Cardiac septum (tissue), 1 donor: ENCODE results near the gene BAZ1A. TPM values are rescaled to one million over a fixed set of nuclear protein-coding genes. Genes with fewer than 3 reads are reported as not detected.

Source experiments
- DNase-seq: peaks from one replicate; pipeline ENCODE4 v3.0.0-alpha.2; 2020; ENCODE audit warnings: low spot score
- intact Hi-C: fragments of 100-400 bp; cut with DNase I; formaldehyde crosslinking; loops from one replicate; pipeline ENCODE4 v1.14.0; 2022
- long read RNA-seq: library from polyadenylated mRNA; unstranded; transcript quantifications from one replicate; pipeline ENCODE4 v2.0.0, GENCODE V29; 2021
- total RNA-seq: library from RNA; stranded (reverse); fragmentation: NEBNext Ultra II Directional; extraction: Animal tissue kit (Norgen Biotek cat#: 25700); gene quantifications from one replicate; pipeline ENCODE4 v1.2.1, GENCODE V29; 2021
- donor health status: DM: no; HTN: no; CAD: no.

The BAZ1A gene, protein sequence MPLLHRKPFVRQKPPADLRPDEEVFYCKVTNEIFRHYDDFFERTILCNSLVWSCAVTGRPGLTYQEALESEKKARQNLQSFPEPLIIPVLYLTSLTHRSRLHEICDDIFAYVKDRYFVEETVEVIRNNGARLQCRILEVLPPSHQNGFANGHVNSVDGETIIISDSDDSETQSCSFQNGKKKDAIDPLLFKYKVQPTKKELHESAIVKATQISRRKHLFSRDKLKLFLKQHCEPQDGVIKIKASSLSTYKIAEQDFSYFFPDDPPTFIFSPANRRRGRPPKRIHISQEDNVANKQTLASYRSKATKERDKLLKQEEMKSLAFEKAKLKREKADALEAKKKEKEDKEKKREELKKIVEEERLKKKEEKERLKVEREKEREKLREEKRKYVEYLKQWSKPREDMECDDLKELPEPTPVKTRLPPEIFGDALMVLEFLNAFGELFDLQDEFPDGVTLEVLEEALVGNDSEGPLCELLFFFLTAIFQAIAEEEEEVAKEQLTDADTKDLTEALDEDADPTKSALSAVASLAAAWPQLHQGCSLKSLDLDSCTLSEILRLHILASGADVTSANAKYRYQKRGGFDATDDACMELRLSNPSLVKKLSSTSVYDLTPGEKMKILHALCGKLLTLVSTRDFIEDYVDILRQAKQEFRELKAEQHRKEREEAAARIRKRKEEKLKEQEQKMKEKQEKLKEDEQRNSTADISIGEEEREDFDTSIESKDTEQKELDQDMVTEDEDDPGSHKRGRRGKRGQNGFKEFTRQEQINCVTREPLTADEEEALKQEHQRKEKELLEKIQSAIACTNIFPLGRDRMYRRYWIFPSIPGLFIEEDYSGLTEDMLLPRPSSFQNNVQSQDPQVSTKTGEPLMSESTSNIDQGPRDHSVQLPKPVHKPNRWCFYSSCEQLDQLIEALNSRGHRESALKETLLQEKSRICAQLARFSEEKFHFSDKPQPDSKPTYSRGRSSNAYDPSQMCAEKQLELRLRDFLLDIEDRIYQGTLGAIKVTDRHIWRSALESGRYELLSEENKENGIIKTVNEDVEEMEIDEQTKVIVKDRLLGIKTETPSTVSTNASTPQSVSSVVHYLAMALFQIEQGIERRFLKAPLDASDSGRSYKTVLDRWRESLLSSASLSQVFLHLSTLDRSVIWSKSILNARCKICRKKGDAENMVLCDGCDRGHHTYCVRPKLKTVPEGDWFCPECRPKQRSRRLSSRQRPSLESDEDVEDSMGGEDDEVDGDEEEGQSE (N-terminal part only)
- 8.4 TPM for total RNA-seq
- long read RNA-seq, partial matches to known transcripts: 6 of 10 reads
- long read RNA-seq, other reads (novel, unspliced or antisense): 4 of 10 reads

DNA sequence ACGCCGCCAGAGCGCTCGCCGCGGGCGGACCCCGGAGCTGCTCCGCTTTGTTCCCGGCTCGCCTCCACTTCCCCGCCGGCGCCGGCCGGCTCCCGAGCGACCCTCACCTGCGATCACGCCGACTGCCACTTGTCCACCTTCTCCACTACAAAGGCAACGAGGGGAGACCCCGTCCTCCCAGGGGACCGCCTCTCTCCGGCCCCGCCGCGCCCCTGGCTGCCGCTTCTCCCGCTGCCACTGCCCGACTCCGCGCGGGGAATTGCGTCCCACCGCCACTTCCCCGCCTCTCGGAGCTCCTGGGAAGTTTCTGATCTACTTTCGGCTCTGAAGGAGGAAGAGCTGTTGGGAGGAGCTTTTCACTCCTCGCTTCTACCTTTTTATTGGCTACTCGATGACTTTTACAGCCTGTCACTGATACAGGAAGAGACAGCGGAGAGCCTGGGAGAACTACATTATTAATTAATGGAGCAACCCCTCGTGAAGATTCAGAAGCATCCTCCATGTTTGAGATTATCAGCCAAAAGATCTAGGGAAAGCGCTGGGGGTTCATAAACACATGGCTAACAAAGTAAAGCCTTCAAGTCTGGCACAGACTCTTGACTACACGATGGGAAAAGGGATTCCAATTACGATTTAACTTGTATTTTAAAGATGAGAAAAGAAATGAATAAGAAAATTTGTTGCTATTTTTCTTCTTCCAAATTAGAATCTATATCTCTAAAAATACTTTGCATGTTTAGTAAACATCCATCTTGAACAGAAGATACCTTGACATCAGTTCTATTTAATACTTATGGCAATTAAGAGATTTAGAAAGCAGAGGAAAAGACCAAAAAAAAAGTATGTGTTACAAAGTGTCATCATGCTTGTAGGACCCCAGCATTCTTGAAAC is at the start of gene BAZ1A:
TSS of gene BAZ1A (minus strand) at position 330 of the 892 bp plus-strand sequence. CDS start 756 bp downstream, outside the sequence.
- DNase-seq: peak; percentile 84
- intact Hi-C loops: loop anchor here (2.0 kb wide), 1 partner anchor 108 kb away; the partner anchor contains the start of gene SRP54

DNA sequence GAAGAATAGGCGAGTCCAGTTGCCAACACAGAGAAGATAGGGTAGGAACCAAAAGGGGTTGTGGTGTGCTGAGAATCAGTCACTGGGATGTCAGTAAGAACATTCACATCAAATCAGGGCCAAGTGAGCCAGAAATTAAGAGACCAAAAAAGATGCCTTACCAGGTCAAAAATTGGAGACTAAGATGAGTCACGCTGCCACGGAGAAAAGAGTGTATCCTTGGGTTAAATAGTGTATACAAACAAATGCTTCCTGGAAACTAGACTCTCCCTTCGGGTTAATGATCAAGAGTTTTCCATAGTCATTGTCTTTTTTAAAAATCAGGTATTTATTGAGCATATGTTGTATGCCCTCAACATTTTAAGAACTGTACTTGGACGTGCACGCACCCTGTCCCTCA is 45.2 kb upstream of the BAZ1A start:
- intact Hi-C loops: no loop called here
- no peak for DNase-seq

DNA sequence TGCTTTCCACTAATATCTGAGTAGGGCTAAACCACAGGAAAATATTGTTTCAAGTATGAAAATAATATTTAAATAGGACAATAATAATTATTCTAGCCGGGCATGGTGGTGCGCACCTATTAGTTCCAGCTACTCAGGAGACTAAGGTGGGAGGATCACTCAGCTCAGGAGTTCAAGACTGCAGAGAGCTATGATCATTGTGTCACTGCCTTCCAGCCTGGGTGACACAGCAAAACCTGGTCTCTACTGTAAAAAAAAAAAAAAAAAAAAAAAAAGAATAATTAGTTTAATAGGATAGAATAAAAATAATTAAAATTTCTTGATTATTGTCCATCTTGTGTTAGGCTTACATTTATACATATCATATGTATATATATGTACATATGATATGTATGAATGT is 38.5 kb upstream of the BAZ1A start:
- DNase-seq: no peak
- intact Hi-C loops: no loop called here

DNA sequence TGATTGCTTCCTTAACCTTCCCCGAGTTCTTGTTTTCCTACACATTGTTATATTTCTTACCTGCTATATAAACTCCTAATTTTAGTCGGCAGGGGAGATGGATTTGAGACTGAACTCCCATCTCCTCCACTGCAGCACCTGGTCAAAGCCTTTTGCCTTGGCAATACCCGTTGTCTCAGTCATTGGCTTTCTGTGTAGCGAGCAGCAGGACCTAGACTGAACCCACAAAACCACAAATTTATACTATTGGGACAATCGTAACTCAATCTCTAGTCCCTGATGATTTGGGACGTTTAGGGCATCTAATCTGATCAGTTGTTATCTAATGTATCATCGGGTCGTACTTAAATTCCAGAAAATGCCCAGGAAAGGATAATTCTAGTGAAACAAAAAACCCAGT is 37.8 kb upstream of the BAZ1A start:
- DNase-seq: no peak
- intact Hi-C loops: no loop called here

DNA sequence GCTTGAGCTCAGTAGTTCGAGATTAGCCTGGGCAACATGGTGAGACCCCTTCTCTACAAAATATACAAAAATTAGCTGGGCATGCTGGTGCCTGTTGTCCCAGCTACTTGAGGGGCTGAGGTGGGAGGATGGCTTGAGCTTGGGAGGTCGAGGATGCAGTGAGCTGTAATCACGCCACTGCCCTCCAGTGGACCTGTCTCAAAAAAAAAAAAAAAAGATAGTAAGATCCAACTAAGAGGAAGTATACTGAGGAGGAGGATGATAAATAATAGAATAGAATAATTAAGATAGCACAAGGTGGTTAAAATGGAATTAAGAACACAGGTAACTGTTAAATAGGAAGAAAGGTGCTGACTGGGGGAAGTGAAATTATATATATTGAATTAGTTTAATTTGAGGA is 37.0 kb upstream of the BAZ1A start:
- DNase-seq: no peak
- intact Hi-C loops: no loop called here

DNA sequence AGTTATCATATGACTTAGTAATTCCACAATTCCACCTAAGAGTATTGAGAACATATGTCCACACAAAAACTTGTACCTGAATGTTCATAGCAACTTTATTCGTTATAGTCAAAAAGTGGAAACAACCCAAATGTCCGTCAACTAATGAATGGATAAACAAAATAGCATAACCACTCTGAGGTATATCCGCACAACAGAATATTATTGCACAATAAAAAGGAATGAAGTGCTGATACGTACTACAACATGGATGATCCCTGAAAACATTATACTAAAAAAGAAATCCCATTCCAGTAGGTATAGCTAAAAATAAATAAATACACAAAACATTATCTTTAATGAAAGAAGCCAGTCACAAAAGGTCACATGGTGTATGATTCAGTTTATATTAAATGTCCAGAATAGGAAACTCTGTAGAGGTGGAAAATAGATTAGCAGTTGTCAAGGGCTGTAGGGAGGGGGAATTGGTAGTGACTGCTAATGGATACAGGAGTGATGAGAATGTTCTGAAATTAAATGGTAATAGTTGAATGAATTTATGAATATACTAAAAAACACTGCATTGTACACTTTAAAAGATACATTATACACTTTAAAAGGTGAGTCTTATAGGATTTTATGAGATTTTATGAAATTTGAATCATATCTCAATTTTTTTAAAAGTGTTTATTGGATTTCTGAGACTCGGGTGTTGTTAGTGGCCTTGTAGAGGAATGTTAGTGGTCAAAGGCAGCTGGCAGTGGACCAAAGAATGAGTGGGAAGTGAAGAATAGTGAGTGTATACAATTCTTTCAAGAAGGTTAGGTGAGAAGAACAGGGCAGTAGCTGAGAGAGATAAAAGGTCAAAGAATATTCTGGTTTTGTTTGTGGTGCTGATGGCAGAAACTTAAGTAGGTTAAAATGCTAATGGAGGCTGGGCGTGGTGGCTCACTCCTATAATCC is 36.3 kb upstream of the BAZ1A start:
- intact Hi-C loops: no loop called here
- DNase-seq: no peak

DNA sequence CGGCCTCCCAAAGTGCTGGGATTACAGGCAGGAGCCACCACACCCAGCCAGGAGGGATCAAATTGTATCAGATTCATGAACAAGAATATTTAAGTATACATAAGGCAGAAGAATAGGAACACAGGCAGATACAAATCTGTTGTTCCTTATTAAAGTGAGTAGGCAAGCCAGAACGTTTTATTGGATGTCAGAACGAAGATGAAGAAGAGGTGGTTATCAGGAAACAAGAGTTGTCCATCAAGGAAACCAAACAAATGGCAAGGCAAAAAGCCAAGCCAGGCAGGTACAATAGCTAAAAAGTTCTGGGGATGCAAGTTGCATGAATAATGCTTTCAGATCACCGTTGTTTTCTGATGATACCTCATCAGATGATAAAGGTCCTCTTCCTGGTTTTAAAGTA is 31.1 kb upstream of the BAZ1A start:
- intact Hi-C loops: no loop called here
- DNase-seq: no peak

DNA sequence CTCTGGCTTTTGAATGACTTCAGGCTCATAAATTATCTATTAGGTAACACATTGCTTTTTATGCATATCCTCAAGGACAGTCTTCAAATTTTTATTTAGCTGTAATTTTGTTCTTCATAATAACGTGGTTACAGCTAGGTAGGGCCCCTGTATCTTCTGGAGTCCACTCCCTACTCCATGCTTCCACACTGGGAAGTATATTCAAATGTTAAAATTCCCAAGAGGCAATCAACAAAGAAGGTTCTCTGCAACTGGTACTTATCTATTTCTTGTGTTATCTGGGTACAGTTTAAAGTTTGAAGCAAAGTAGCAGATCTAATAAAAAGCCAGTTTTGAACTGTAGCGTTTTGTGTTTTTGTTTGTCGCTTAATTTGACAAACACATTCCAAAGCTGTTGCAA is 20.1 kb upstream of the BAZ1A start:
- intact Hi-C loops: no loop called here

DNA sequence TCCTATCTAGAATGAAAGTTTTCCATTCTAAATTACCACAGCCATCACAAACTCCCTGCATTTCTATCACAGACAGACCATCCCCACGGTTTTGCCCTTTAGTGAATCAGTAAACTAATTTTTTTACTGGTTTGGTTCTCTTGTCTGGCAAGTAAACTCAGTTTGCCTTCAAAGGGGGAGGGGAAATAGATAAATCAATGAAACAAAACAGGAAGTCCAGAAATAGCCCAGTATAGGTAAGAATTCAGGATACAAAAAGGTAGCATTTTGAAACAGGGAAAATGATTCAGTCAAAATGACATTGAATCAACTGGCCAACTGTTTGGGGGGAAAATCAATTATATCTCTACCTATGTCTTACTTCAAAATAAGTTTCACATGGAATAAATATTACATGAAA is 15.8 kb upstream of the BAZ1A start:
- no peak for DNase-seq
- intact Hi-C loops: no loop called here

More for the DNA sequence above, 20.1 kb upstream of the BAZ1A start:
- DNase-seq: no peak

DNA sequence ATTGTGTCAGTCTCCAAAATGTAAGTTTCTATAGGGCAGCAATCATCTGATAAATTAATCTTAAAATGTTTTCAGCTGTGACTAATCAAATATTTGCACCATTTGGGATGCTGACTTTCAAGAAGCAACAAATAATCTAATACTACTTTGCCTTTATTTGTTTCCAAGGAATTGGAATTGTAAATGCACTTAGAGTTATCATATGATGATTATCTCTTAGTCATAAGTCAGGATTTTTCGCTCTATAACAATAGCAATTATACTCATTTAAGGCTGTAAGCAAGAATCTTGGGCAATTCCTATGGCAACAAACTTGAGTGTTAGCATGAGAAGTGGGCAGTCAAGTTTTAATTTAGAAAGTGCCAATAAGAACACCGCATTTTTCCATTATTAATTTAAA is 13.0 kb upstream of the BAZ1A start:
- no peak for DNase-seq

DNA sequence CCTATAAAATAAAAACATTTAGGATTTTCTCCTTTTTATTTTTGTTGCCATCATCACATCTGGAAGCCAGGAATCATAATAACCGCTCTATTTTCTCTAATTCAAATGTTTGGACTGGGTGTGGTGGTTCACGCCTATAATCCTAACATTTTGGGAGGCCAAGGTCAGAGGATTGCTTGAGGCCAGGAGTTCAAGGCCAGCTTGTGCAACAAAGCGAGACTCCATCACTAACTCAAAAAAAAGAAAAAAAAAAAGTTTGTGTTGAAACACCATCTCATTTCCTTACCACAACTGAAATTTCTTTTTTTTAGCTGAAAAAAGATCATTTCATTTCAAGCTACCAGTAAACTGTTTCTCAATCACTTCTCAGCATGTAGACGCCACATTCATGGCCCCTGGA is 8.8 kb upstream of the BAZ1A start:
- no peak for DNase-seq
- intact Hi-C loops: no loop called here

More for the DNA sequence above, 13.0 kb upstream of the BAZ1A start:
- intact Hi-C loops: no loop called here

DNA sequence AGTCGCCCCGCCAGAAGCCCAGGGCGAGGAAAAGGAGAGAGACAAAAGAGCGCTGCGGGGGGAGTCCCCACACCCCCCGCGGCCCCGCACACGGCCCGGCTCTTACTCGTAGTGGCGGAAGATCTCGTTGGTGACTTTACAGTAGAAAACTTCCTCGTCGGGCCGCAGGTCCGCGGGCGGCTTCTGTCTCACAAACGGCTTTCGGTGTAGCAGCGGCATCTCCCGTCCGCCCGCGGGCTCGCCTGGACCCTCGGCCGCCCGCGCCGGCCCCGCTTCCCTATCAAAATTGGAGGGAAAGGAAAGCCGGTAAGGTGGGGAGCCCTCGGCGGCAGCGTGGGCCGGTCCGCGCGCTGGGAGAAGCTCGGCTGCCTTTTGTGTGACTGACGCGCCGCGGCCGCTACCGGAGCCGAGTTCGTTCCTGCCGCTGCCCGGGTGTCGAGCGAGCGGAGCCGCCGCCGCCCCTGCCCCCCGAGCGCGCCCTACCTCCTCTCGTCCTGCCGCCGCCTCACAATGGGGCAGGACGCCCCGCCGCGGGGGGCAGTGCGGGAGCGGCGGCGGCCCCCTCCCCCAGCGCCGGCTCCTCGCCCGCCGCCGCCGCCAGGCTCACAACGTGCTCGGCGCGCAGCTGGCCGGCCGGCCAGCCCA is 652 bp downstream of the BAZ1A start:
- DNase-seq: peak; percentile 85
- intact Hi-C loops: loop anchor here (2.0 to 5.0 kb wide), 3 partner anchors 108 to 173 kb away; partner anchors contain the start of genes FAM177A1 and SRP54

DNA sequence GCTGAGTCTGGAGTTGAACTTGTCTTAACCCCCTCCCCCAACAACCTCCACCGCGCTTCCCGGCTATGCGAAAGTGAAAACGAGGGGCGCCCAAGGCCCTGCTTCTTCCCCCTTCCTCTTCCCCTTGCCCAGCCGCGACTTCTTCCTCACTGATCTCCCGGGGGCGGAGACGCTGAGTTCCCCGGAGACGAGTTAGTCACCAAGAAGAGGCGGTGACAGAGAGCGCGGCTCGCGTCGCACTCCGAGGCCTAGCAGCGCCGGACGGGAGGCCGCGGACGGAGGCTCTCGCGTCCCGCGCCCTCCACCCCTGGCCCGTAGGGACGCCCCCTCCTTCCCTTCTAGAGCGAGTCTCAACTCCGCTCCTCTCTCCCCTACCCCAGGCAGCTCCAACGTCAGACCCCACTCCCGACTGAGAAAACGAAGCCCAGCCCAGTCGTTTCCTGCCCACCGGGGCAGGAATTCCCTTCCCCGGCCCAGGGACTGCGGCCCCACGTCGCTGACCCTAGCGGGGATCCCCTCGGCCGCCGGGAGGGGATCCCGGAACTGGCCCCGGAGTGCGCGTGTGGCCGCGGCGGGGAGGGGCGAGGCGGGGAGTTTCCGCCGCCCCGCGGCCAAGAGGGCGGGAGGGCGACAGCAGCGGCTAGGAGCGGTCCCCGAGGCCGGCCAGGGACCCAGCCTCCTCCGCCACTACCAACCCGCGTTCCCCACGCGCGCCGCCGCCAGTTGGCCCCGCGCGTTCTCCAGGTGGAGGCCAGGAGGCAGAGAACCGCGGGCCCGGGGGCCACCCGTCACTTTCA is 1.4 kb downstream of the BAZ1A start:
- DNase-seq: peak; percentile 96
- intact Hi-C loops: loop anchor here (2.0 to 5.0 kb wide), 3 partner anchors 109 to 174 kb away; partner anchors contain the start of genes FAM177A1 and SRP54

DNA sequence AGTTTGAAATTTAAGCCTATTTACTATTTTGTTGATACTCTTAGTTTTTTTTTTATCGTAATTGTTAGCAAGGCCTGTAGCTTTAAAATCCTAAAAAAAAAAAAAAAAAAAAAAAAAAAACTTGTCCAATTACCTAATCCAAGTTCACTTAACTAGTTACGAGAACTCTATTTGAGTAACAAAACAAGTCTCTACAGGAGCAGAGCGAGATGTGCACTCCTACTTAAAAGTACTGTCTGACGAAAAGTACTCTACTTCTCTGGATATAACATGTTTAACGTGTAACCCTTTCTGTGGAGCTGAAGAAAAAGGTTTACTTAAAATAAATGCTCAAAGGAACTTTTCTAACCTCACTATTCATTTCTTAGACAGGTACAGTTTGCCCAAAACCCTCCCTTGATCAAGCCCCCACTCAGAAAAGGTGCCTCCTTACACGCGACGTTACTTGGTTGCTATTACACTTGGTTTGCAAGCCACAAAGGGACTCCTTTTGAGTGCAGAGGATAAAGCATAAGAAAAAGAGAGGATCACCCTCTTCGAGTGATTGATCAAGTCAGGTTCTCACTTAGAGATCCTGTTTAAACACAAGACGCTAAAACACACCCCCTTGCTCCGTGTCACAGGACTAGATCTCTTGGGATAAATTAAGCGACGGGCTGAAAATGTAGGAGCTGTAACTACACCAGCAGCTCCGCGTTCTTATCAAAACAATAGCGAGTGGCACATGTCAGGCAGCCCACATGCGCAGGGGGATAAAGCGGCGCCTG is 2.2 kb downstream of the BAZ1A start:
- DNase-seq: no peak
- intact Hi-C loops: loop anchor here (5.0 kb wide), 2 partner anchors 156 to 174 kb away; partner anchors contain the start of gene FAM177A1

DNA sequence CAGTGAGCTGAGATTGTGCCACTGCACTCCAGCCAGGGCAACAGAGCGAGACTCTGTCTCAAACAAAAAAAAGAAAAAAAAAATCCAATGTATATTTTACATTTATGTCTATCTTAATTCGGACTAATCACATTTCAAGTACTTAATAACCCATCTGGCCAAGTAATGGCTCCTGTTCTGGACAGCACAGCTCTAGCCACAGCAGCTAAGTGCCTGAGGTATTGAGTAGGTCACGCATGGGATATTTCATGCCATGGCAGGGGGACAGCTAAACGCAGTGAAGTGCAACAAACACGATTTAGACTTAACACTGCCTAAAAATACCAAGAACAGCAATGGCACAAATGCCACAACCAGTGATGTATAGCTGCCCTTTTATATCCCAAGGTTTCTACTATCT is 8.0 kb downstream of the BAZ1A start:
- no peak for DNase-seq
- intact Hi-C loops: no loop called here
